T-cell (primary cell): Measurements from ENCODE around the gene USP5. TPM values are rescaled to one million over a fixed set of nuclear protein-coding genes. Genes with fewer than 3 reads are reported as not detected.
A peak's percentile ranks its signal among the peaks of the same experiment; 100 is the strongest.

ENCODE experiments used
- ATAC-seq, 4 experiments: fragments of 200-7000 bp in 3 of 4; fragments of 150-1000 bp in 1 of 4; cut with Tn5 transposase; replicated peaks in 1 of 4; 1 replicate in 3 of 4; 2 replicates in 1 of 4; pipeline ENCODE4 v1.10.0; 2021; ENCODE audit warnings: moderate library complexity in 3 of 4, mild to moderate bottlenecking in 2 of 4, moderate number of reproducible peaks in 1 of 4
- CTCF ChIA-PET, 2 donors: fragments of 300-600 bp; sonication (Branson Sonifier 250); formaldehyde crosslinking; loops; one replicate each; lab custom pipeline; 2022; ENCODE audit warnings: antibody characterized with exemption in 2 of 2; lab: Charles Lee
- POLR2A ChIA-PET, 2 donors: fragments of 300-600 bp; sonication (Branson Sonifier 250); formaldehyde crosslinking; loops; one replicate each; lab custom pipeline; 2022; ENCODE audit warnings: antibody characterized with exemption in 2 of 2; lab: Charles Lee
- DNase-seq, 35 experiments: peaks; one replicate each; pipeline versions ENCODE4 v3.0.0 to v3.0.0-alpha.2; 2013 to 2023
- H3K27ac ChIP-seq: one replicate; pipeline ENCODE4 v1.5.1; 2013; ENCODE audit warnings: low read length
- H3K27me3 ChIP-seq, 2 experiments: replicated peaks in 1 of 2; 1 replicate in 1 of 2; 2 replicates in 1 of 2; pipeline versions ENCODE4 v1.6.1 to v1.7.0; 2013; ENCODE audit warnings: low read length in 1 of 2, mixed read lengths in 1 of 2; ENCODE audit not compliant: control insufficient read depth in 2 of 2, insufficient read depth in 2 of 2; ENCODE audit errors: extremely low read depth in 1 of 2
- H3K36me3 ChIP-seq, 2 donors: 1 replicate in 1 of 2; 2 replicates in 1 of 2; pipeline versions ENCODE4 v1.6.1 to v1.7.0; 2013; ENCODE audit warnings: low read length in 1 of 2; ENCODE audit not compliant: control insufficient read depth in 2 of 2, insufficient read depth in 1 of 2; ENCODE audit errors: extremely low read depth in 1 of 2
- H3K4me1 ChIP-seq, 2 experiments: 1 replicate in 1 of 2; 2 replicates in 1 of 2; pipeline versions ENCODE4 v1.6.1 to v1.7.0; 2013; ENCODE audit warnings: low read length in 2 of 2, mixed read lengths in 1 of 2; ENCODE audit not compliant: insufficient read depth in 2 of 2, control insufficient read depth in 1 of 2; ENCODE audit errors: extremely low read depth in 1 of 2
- H3K4me3 ChIP-seq, 2 donors: 1 replicate in 1 of 2; 2 replicates in 1 of 2; pipeline versions ENCODE4 v1.5.1 to v1.7.0; 2013; ENCODE audit warnings: mild to moderate bottlenecking in 2 of 2, low read length in 1 of 2, moderate library complexity in 1 of 2; ENCODE audit not compliant: control insufficient read depth in 1 of 2; ENCODE audit errors: extremely low read depth in 1 of 2
- H3K9me3 ChIP-seq: 2 replicates; pipeline ENCODE4 v1.7.0; 2013
- H3K27ac Mint-ChIP-seq, 2 donors: one replicate each; pipeline ENCODE4 v1.8.0; 2020 to 2021; ENCODE audit warnings: mild to moderate bottlenecking in 2 of 2, mixed read lengths in 2 of 2
- H3K27me3 Mint-ChIP-seq, 2 donors: one replicate each; pipeline ENCODE4 v1.8.0; 2021 to 2022; ENCODE audit warnings: mixed read lengths in 2 of 2
- H3K36me3 Mint-ChIP-seq: one replicate; pipeline ENCODE4 v1.8.0; 2021; ENCODE audit warnings: mixed read lengths
- H3K4me1 Mint-ChIP-seq, 3 donors: one replicate each; pipeline ENCODE4 v1.8.0; 2020 to 2022; ENCODE audit warnings: mixed read lengths in 3 of 3, mild to moderate bottlenecking in 1 of 3
- H3K4me3 Mint-ChIP-seq, 3 donors: one replicate each; pipeline ENCODE4 v1.8.0; 2020 to 2022; ENCODE audit warnings: mild to moderate bottlenecking in 3 of 3, mixed read lengths in 3 of 3, moderate library complexity in 3 of 3
- H3K9me3 Mint-ChIP-seq, 3 donors: one replicate each; pipeline ENCODE4 v1.8.0; 2020 to 2022; ENCODE audit warnings: mixed read lengths in 3 of 3
- WGBS: methylation state at CpG from one replicate; pipeline ENCODE4 v1.1.5; 2013; ENCODE audit warnings: missing lambda C conversion rate; ENCODE audit not compliant: insufficient coverage; 5-methylcytosine and 5-hydroxymethylcytosine counted together
- total RNA-seq, 35 experiments: library from RNA in 6 of 35; stranded (reverse) in 6 of 35; fragments of 120-200 nt in 1 of 35; gene quantifications; one replicate each; pipeline versions ENCODE4 v1.2.1 to v1.2.4 and lab custom pipeline; 2013 to 2026

The USP5 gene
- total RNA-seq, 5 donors from 2014 or later (not counting 1 experiment from before 2014, with no cell fraction given), result 64.2 to 95.8 (median 85.8) TPM

GRCh38 chr12:6824901-6825381 lies 27.0 kb upstream of the USP5 start:
- H3K27ac Mint-ChIP-seq, result no peak overlapping the region
- CTCF ChIA-PET, result interaction anchor here (0.5 to 3.2 kb wide), 9 partner anchors 10 to 135 kb away, joined by 3 to 26 read pairs (median 3); partner anchors contain the start of genes MLF2 (in 1 of the 2), USP5 (in 1 of the 2) and ZNF384 (in 1 of the 2)
- Histone ChIP-seq H3K9me3 (no peaks in the 10 kb centered on the region), H3K4me1 (peaks cover 3 to 51% of the 10 kb centered on the region in 2 experiments), H3K36me3 (peaks cover 0 to 1% of the 10 kb centered on the region in 2 donors), H3K27ac (no peak overlapping the region), H3K4me3 (no peak overlapping the region), H3K27me3 (peaks cover 0 to 86% of the 10 kb centered on the region in 2 experiments)
- H3K4me3 Mint-ChIP-seq, result no peak overlapping the region
- POLR2A ChIA-PET, result interaction anchor here in 1 of 2 donors (1.5 kb wide), 1 partner anchor 72 kb away, joined by 3 read pairs; the partner anchor contains the start of gene MLF2
- no peaks in the 10 kb centered on the region for H3K9me3 Mint-ChIP-seq
- no peak for DNase-seq
- peaks cover 29 to 53% (median 33%) of the 10 kb centered on the region in 3 donors for H3K4me1 Mint-ChIP-seq
- whole genome bisulfite sequencing, result 81% methylated on average over 11 of the region's 12 CpGs
- no peak for ATAC-seq
- H3K27me3 Mint-ChIP-seq, result peaks cover 16 to 60% of the 10 kb centered on the region in 2 donors
- H3K36me3 Mint-ChIP-seq, result no peaks in the 10 kb centered on the region

GRCh38 chr12:6825398-6826124 lies 26.4 kb upstream of the USP5 start:
- no peaks in the 10 kb centered on the region for H3K9me3 Mint-ChIP-seq
- Histone ChIP-seq H3K9me3 (no peaks in the 10 kb centered on the region), H3K27ac (no peak overlapping the region), H3K4me1 (peaks cover 3 to 47% of the 10 kb centered on the region in 2 experiments), H3K27me3 (peaks cover 0 to 91% of the 10 kb centered on the region in 2 experiments), H3K4me3 (no peak overlapping the region), H3K36me3 (no peaks in the 10 kb centered on the region)
- peak overlapping the region in 1 of 2 donors; percentile 34 for H3K27ac Mint-ChIP-seq
- peak; percentile 46 to 69 (median 50) for ATAC-seq
- no peaks in the 10 kb centered on the region for H3K36me3 Mint-ChIP-seq
- peaks cover 16 to 64% of the 10 kb centered on the region in 2 donors for H3K27me3 Mint-ChIP-seq
- ChIA-PET CTCF (interaction anchor here (0.5 to 3.2 kb wide), 15 partner anchors 9 to 337 kb away, joined by 3 to 26 read pairs (median 3); partner anchors contain the start of genes MLF2 (in 2 of the 2), USP5 (in 1 of the 2) and ZNF384 (in 1 of the 2)), POLR2A (interaction anchor here in 1 of 2 donors (0.7 to 1.5 kb wide), 2 partner anchors 47 to 73 kb away, joined by 3 read pairs; partner anchors contain the start of genes MLF2 and SPSB2)
- no peak overlapping the region for H3K4me3 Mint-ChIP-seq
- DNase-seq, result peak; percentile 36 to 87 (median 71)
- H3K4me1 Mint-ChIP-seq, result peaks cover 29 to 52% (median 33%) of the 10 kb centered on the region in 3 donors
- WGBS, result 33% methylated on average over 10 of the region's 19 CpGs

- Histone ChIP-seq H3K27me3 (peaks cover 0 to 90% of the 10 kb centered on the region in 2 experiments), H3K4me1 (peaks cover 0 to 41% of the 10 kb centered on the region in 2 experiments), H3K4me3 (no peak overlapping the region), H3K9me3 (no peaks in the 10 kb centered on the region), H3K27ac (no peak overlapping the region), H3K36me3 (no peaks in the 10 kb centered on the region)
- 84% methylated on average over 10 of the region's 17 CpGs for WGBS
- ATAC-seq (no peak), DNase-seq (no peak)
- Mint-ChIP-seq H3K36me3 (no peaks in the 10 kb centered on the region), H3K4me3 (no peak overlapping the region), H3K27ac (no peak overlapping the region), H3K4me1 (peaks cover 23 to 45% (median 26%) of the 10 kb centered on the region in 3 donors), H3K27me3 (peaks cover 16 to 64% of the 10 kb centered on the region in 2 donors), H3K9me3 (no peaks in the 10 kb centered on the region)
- POLR2A ChIA-PET, result interaction anchor here in 1 of 2 donors (0.7 kb wide), 1 partner anchor 47 kb away, joined by 3 read pairs; the partner anchor contains the start of gene SPSB2
- CTCF ChIA-PET, result interaction anchor here (0.5 to 3.2 kb wide), 7 partner anchors 8 to 337 kb away, joined by 3 to 26 read pairs (median 4); partner anchors contain the start of gene MLF2 (in 2 of the 2)
These were observed 25.7 kb upstream of the USP5 start for GRCh38 chr12:6826125-6826733.

- no peaks in the 10 kb centered on the region for H3K36me3 ChIP-seq
- Mint-ChIP-seq H3K27me3 (peaks cover 16 to 66% of the 10 kb centered on the region in 2 donors), H3K4me3 (peak overlapping the region; percentile 60 to 93 (median 74)), H3K27ac (peak overlapping the region; percentile 28 to 31), H3K4me1 (peaks cover 20 to 40% (median 24%) of the 10 kb centered on the region in 3 donors), H3K9me3 (no peaks in the 10 kb centered on the region), H3K36me3 (no peaks in the 10 kb centered on the region)
- H3K4me1 ChIP-seq, result peaks cover 0 to 35% of the 10 kb centered on the region in 2 experiments
- WGBS, result 86% methylated on average over 11 of the region's 22 CpGs
- no peak overlapping the region for H3K4me3 ChIP-seq
- H3K9me3 ChIP-seq, result no peaks in the 10 kb centered on the region
- POLR2A ChIA-PET, result no interaction called here
- no peak for ATAC-seq
- no peak overlapping the region for H3K27ac ChIP-seq
- CTCF ChIA-PET, result interaction anchor here in 1 of 2 donors (1.0 to 3.2 kb wide), 3 partner anchors 9 to 74 kb away, joined by 3 to 26 read pairs (median 3); partner anchors contain the start of gene MLF2
- no peak for DNase-seq
- peaks cover 0 to 89% of the 10 kb centered on the region in 2 experiments for H3K27me3 ChIP-seq
These were observed 25.1 kb upstream of the USP5 start for GRCh38 chr12:6826734-6827436.

- ATAC-seq, result no peak
- no peaks in the 10 kb centered on the region for H3K9me3 ChIP-seq
- H3K9me3 Mint-ChIP-seq, result no peaks in the 10 kb centered on the region
- H3K27me3 ChIP-seq, result peaks cover 0 to 83% of the 10 kb centered on the region in 2 experiments
- H3K4me3 Mint-ChIP-seq, result peak overlapping the region; percentile 60 to 93 (median 74)
- ChIA-PET CTCF (interaction anchor here (0.5 to 1.0 kb wide), 3 partner anchors 11 to 270 kb away, joined by 3 to 12 read pairs (median 3); no protein-coding TSS in a partner anchor), POLR2A (no interaction called here)
- H3K27ac ChIP-seq, result no peak overlapping the region
- peak in 9 of 35 experiments; percentile 11 to 47 (median 29) for DNase-seq
- peak overlapping the region; percentile 28 to 31 for H3K27ac Mint-ChIP-seq
- H3K36me3 Mint-ChIP-seq, result no peaks in the 10 kb centered on the region
- peaks cover 16 to 66% of the 10 kb centered on the region in 2 donors for H3K27me3 Mint-ChIP-seq
- H3K4me1 ChIP-seq, result peaks cover 0 to 31% of the 10 kb centered on the region in 2 experiments
- H3K4me3 ChIP-seq, result no peak overlapping the region
- 33% methylated on average over 2 of the region's 8 CpGs for WGBS
- no peaks in the 10 kb centered on the region for H3K36me3 ChIP-seq
- H3K4me1 Mint-ChIP-seq, result peaks cover 17 to 34% (median 22%) of the 10 kb centered on the region in 3 donors
These were observed 24.5 kb upstream of the USP5 start for GRCh38 chr12:6827437-6827911.
